AG08396 (cell line): Measurements from ENCODE around the gene DCTPP1.

Experiments used
- DNase-seq: peaks from one replicate; pipeline ENCODE4 v3.0.0; 2012; ENCODE audit warnings: low spot score, mixed read lengths

Gene DCTPP1

GRCh38 chr16:30447512-30448226, 17.8 kb upstream of the DCTPP1 start:
- DNase-seq, result no peak

GRCh38 chr16:30446203-30446595, 16.4 kb upstream of the DCTPP1 start:
- DNase-seq, result no peak

- DNase-seq, result peak; percentile 95
These were observed 15.8 kb upstream of the DCTPP1 start, which contains the start of gene SEPHS2 for GRCh38 chr16:30445408-30446202. SEPHS2 (minus strand) TSS chr16:30445874; CDS start chr16:30445727, 147 bp downstream.

DNA sequence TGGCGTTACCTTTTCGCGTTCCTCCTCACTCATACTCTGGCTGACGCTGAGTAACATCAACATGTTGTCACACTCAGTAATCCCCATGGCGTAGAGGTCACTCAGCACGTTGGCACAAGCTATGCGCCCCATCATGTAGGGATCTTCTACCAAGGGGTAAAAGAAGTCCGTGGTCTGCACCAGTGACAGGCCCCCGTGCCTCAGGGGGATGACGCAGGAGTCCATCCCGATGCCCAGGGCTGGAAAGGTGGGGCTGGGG, 15.2 kb upstream of the DCTPP1 start:
- no peak for DNase-seq

DNA sequence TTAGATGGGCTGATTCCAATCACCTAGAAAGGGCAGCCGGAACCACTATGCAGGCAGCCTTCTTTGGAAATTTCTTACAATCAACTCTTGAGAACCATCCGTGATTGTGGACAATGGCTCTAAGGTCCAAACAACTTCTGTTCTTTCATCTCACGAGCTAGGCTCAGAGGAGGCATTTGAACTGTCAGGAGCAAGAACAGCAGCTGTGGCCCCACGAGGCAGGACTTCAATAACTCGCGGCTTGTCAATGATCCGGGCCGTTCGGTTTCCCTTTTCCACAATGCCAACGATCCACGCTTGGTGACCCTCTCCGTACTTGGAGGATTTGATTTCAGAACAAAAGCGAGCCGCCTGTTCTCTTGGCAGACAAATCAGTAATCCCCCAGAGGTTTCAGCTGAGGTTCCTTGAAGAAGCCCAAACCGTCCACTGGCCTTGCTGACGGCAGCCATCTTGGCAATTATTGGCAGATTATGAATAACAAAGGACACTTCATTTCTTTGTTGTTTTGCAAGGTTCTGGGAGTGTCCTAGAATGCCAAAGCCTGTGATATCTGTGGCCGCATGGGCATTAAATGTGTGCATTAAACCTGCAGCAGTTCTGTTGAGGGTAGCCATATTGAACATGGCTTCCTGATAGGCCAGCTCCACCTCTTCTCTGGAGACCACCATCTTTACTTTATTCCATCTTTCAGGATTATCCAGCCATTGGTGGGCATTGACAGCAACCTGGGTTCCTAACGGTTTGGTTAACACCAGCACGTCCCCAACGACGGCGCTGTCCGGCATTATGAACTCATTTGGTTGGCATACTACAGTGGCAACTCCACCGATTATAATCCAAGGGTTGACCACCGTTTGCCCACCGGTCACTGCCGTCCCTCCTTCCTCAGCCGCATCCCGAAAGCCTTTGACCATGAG, 14.7 kb upstream of the DCTPP1 start:
- no peak for DNase-seq

GRCh38 chr16:30443631-30444030, 13.8 kb upstream of the DCTPP1 start:
- no peak for DNase-seq

GRCh38 chr16:30439720-30440348, 10.0 kb upstream of the DCTPP1 start:
- no peak for DNase-seq

- no peak for DNase-seq
These were observed 9.0 kb upstream of the DCTPP1 start for GRCh38 chr16:30438835-30439234.

- no peak for DNase-seq
These were observed 7.7 kb upstream of the DCTPP1 start for GRCh38 chr16:30437511-30438046.

DNA sequence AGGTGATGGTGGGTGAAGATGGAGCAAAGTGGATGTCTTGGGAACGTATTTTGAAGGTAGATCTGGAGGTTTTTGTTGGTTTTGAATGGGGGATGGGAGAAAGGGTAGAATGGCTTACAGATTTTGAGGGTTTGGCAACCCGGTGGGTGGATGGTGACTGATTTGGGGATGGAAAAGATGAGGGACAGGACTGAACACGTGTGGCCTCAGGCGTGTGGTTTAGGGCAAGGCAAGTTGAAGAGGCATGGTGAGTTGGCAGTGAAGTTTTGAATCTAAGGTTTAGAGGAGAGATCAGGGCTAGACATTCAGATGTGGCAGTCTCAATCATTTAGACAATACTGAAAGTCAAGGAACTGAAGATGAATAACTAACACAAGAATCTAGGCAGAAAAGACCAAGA, 5.0 kb upstream of the DCTPP1 start:
- no peak for DNase-seq

- DNase-seq, result no peak
These were observed 669 bp upstream of the DCTPP1 start for GRCh38 chr16:30430428-30430970.

GRCh38 chr16:30429418-30429677, 482 bp downstream of the DCTPP1 start:
- DNase-seq, result no peak

GRCh38 chr16:30428055-30428454, 1.8 kb downstream of the DCTPP1 start:
- no peak for DNase-seq

DNA sequence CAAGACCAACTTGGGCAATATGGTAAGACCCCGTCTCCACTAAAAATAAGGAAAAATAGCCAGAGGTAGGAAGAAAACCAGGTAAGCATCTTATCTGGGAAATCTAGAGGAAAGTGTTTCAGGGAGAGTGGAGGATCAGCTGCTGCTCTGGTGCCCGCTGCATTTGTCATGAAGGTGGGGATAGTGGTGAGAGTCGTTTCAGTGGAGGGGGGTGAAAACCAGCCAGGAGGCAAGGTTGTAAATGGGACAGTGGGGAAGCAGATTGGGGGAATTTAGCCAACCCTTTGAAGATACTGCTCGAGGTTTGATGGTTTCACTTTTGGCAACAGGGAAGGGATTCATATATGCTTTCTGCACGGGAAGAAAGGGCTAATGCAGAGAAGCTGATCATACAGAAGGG, 8.8 kb downstream of the DCTPP1 start:
- DNase-seq, result no peak

- DNase-seq, result no peak
These were observed 11.3 kb downstream of the DCTPP1 start for GRCh38 chr16:30418350-30419181.

DNA sequence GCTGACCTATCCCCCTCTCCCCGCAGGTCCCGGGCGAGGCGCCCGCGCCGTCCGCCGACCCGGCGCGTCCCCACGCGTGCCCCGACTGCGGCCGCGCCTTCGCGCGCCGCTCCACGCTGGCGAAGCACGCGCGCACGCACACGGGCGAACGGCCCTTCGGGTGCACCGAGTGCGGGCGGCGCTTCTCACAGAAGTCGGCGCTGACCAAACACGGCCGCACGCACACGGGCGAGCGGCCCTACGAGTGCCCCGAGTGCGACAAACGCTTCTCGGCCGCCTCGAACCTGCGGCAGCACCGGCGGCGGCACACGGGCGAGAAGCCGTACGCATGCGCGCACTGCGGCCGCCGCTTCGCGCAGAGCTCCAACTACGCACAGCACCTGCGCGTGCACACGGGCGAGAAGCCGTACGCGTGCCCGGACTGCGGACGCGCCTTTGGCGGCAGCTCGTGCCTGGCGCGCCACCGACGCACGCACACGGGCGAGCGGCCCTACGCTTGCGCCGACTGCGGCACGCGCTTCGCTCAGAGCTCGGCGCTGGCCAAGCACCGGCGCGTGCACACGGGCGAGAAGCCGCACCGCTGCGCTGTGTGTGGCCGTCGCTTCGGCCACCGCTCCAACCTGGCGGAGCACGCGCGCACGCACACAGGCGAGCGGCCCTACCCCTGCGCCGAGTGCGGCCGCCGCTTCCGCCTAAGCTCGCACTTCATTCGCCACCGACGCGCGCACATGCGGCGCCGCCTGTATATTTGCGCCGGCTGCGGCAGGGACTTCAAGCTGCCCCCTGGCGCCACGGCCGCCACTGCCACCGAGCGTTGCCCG, 12.1 kb downstream of the DCTPP1 start:
- DNase-seq, result peak; percentile 95

DNA sequence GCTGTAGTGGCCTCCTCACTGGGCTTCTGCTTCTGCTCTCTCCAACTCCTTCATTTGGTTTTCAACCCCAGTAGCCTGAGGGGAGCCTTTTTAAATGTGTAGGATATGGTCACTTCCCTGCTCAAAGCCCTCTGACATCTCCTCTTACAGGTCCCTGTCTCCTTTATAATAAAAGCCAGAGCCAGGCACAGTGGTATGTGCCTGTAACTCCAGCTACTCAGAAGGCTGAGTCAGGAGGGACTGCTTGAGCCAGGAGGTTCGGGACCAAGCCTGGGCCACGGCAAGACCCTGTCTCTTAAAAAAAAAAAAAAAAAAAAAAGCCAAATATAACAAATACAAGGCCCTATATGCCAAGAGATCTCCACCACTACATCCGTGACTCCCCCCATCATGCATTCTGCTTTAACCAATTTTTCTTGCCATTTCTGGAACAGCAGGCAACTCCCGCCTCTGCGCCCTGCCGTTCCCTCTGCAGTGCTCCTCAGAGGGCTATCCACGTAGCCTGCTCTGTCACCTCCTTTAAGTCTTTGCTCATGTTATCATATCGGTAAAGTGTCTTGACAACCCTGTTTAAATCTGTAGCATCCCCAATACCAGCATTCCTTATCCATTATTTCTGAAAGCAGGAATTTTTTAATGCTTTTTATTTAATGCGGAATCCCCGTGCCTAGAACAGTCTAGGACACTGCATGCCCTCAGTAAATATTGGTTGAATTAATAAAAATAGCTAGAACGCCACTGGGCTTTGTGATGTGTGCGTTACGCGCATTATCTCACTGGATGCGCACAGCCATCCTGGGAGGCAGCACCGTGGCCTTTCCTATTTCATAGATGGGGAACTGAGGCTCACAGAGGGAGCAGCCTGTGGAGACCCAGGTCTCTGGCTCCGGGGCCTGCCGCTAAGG, 13.0 kb downstream of the DCTPP1 start:
- DNase-seq, result no peak

GRCh38 chr16:30416047-30416603, 13.7 kb downstream of the DCTPP1 start:
- no peak for DNase-seq

GRCh38 chr16:30414159-30414558, 15.7 kb downstream of the DCTPP1 start:
- no peak for DNase-seq
